Nephron progenitor cell (in vitro differentiated cells): ENCODE measurements around the gene CDKN1A.

Source experiments
- DNase-seq: peaks from one replicate; pipeline ENCODE4 v3.0.0; 2021
- H3K27ac Mint-ChIP-seq: 2 replicates; pipeline ENCODE4 v1.8.0; 2021; ENCODE audit warnings: mild to moderate bottlenecking, moderate library complexity, mixed read lengths
- H3K27me3 Mint-ChIP-seq: 2 replicates; pipeline ENCODE4 v1.8.0; 2021; ENCODE audit warnings: mild to moderate bottlenecking, low read depth, mixed read lengths; ENCODE audit not compliant: poor library complexity
- H3K36me3 Mint-ChIP-seq: 2 replicates; pipeline ENCODE4 v1.8.0; 2021; ENCODE audit warnings: low read depth, mixed read lengths
- H3K4me1 Mint-ChIP-seq: 2 replicates; pipeline ENCODE4 v1.8.0; 2021; ENCODE audit warnings: mixed read lengths
- H3K4me3 Mint-ChIP-seq: 2 replicates; pipeline ENCODE4 v1.8.0; 2021; ENCODE audit warnings: mild to moderate bottlenecking, moderate library complexity, mixed read lengths
- H3K9me3 Mint-ChIP-seq: 2 replicates; pipeline ENCODE4 v1.8.0; 2021; ENCODE audit warnings: mild to moderate bottlenecking, moderate library complexity, mixed read lengths
- TF ChIP-seq, protein P1 (sequence below): fragments of 200-600 bp; sonication (generic); IDR thresholded peaks from 2 replicates; pipeline ENCODE4 v1.5.0; 2021; ENCODE audit warnings: antibody characterized with exemption

CDKN1A gene

DNA sequence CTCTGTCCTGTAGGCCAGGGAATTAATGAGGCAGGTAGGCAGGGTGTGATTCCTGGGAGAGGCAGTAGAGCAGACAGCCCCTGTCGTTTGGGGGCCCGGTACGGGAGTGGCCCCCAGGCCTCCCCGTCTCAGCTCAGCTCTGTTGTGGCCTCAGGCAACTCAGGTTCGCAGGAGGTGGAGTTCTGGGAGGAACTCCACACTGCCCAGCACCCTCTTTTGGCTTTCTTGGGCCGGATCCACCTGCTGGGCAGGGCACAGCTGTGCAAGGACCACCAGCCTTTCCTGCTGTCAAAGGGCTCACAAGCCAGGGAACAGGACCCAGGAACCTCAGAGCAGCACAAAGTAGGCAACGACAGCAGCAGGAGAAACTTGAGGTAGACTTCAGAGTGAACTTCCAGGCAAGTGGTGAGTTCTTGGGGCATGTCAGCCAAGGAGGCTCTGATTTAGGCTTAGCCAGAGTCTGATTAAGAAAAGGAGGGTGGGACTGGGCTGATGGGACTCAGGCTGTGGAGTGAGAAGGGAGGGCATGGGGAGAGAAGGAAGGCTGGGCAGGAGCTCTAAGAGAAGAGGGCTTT lies 56.1 kb downstream of the CDKN1A start:
- no peaks in the 10 kb centered on the region for H3K36me3 Mint-ChIP-seq
- H3K4me3 Mint-ChIP-seq: no peak overlapping the region
- H3K4me1 Mint-ChIP-seq: peaks cover 6% of the 10 kb centered on the region
- DNase-seq: no peak
- H3K27ac Mint-ChIP-seq: no peak overlapping the region
- TF ChIP-seq, protein P1, sequence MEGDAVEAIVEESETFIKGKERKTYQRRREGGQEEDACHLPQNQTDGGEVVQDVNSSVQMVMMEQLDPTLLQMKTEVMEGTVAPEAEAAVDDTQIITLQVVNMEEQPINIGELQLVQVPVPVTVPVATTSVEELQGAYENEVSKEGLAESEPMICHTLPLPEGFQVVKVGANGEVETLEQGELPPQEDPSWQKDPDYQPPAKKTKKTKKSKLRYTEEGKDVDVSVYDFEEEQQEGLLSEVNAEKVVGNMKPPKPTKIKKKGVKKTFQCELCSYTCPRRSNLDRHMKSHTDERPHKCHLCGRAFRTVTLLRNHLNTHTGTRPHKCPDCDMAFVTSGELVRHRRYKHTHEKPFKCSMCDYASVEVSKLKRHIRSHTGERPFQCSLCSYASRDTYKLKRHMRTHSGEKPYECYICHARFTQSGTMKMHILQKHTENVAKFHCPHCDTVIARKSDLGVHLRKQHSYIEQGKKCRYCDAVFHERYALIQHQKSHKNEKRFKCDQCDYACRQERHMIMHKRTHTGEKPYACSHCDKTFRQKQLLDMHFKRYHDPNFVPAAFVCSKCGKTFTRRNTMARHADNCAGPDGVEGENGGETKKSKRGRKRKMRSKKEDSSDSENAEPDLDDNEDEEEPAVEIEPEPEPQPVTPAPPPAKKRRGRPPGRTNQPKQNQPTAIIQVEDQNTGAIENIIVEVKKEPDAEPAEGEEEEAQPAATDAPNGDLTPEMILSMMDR: no peak
- H3K27me3 Mint-ChIP-seq: peaks cover 6% of the 10 kb centered on the region
- H3K9me3 Mint-ChIP-seq: no peaks in the 10 kb centered on the region

DNA sequence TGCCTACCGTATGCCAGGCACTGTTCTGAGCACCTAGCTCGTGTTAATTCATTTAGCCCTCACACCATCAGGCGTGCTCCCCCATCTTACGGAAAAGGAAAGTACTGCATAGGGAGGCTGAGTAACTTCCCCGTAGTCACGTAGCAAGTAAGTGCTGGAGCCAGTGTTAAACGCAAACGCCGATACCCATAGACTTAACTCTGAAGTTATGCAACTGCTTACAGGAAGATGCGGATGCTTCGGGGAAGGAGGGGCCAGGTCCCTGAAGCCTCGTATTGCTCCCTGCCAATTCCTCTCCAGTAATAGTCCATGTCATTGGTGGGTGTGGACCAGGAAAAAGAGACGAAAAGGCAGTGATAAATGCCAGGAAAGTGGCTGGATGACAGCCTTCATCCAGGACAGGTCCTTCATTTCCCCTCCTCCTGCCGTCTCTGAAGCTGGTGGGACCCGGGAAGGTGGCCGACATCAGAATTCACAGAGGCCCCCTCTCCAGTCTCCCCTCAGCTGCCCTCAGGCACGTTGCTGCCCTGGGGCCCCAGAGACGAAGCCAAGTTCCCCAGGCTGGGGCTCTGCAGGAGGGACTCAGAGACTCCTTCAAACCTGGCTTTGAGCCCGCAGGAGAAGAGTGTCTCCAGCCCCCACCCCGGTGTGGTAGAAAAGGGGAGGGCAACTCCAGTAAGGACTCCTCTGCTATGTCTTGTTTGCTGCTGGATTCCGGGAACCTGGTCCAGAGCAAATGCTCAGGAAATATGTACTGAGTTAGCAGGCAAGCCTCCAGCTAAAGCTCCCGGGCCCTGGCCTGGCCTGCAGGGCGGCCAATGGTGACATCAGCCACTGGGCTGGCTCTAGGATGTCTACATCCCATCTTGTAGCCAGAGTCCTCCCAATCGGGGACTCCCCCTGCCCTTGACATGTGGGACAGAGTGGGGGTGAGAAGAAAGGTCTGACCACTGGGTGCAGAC lies 56.9 kb downstream of the CDKN1A start:
- Mint-ChIP-seq H3K4me3 (no peak overlapping the region), H3K9me3 (no peaks in the 10 kb centered on the region), H3K27me3 (peaks cover 9% of the 10 kb centered on the region), H3K27ac (no peak overlapping the region), H3K4me1 (peaks cover 6% of the 10 kb centered on the region), H3K36me3 (no peaks in the 10 kb centered on the region)
- TF ChIP-seq, protein P1: no peak
- no peak for DNase-seq
